Heart right ventricle (tissue), 16 donors: ENCODE data around the gene PHGDH. TPM values are rescaled to one million over a fixed set of nuclear protein-coding genes. Genes with fewer than 3 reads are reported as not detected.

Experiments
- ATAC-seq, 8 donors: fragments of 200-7000 bp; cut with Tn5 transposase; one replicate each; pipeline ENCODE4 v1.9.1; 2020; ENCODE audit warnings: mild to moderate bottlenecking in 8 of 8, moderate library complexity in 8 of 8, moderate number of reproducible peaks in 1 of 8
- DNase-seq, 2 donors: peaks; one replicate each; pipeline ENCODE4 v3.0.0-alpha.2; 2020
- H3K27ac ChIP-seq, 10 donors: fragments of 200-600 bp; sonication (generic) in 2 of 10; one replicate each; pipeline versions ENCODE4 v1.5.0 to v1.8.0; 2020 to 2022; ENCODE audit warnings: mild to moderate bottlenecking in 3 of 10
- H3K27me3 ChIP-seq, 7 donors: fragments of 200-600 bp; one replicate each; pipeline ENCODE4 v1.8.0; 2021 to 2022; ENCODE audit warnings: mild to moderate bottlenecking in 2 of 7
- H3K36me3 ChIP-seq, 9 donors: fragments of 200-600 bp; sonication (generic) in 1 of 9; one replicate each; pipeline versions ENCODE4 v1.5.0 to v1.8.0; 2020 to 2022; ENCODE audit warnings: mild to moderate bottlenecking in 2 of 9
- H3K4me1 ChIP-seq, 9 donors: fragments of 200-600 bp; sonication (generic) in 1 of 9; one replicate each; pipeline versions ENCODE4 v1.5.0 to v1.8.0; 2020 to 2022; ENCODE audit warnings: mild to moderate bottlenecking in 4 of 9
- H3K4me3 ChIP-seq, 10 donors: fragments of 200-600 bp; sonication (generic) in 2 of 10; one replicate each; pipeline versions ENCODE4 v1.5.0 to v1.8.0; 2020 to 2022; ENCODE audit warnings: mild to moderate bottlenecking in 7 of 10, moderate library complexity in 2 of 10
- H3K9me3 ChIP-seq, 11 donors: fragments of 200-600 bp in 10 of 11; sonication (generic) in 2 of 11; one replicate each; pipeline versions ENCODE4 v1.5.0 to v1.8.0; 2013 to 2022; ENCODE audit warnings: mild to moderate bottlenecking in 2 of 11, control low read depth in 1 of 11, moderate library complexity in 1 of 11
- WGBS, 2 donors: extraction: QIAGEN DNeasy Blood & Tissue Kit; methylation state at CpG; one replicate each; pipeline ENCODE4 v1.1.7; 2013; ENCODE audit warnings: inconsistent platforms in 1 of 2; 5-methylcytosine and 5-hydroxymethylcytosine counted together
- intact Hi-C, 10 donors: fragments of 100-400 bp; cut with DNase I; formaldehyde crosslinking; loops; one replicate each; pipeline versions ENCODE4 v1.11.1 to v1.14.2; 2022
- polyA plus RNA-seq, 2 donors: library from polyadenylated mRNA; stranded (reverse); fragments of 200-250 nt; gene quantifications; one replicate each; pipeline ENCODE4 v1.2.3, GENCODE V29; 2013
- total RNA-seq, 10 donors: library from RNA; stranded (reverse); fragmentation: NEBNext Ultra II Directional in 3 of 10; extraction: Animal tissue kit (Norgen Biotek cat#: 25700) in 3 of 10; gene quantifications; one replicate each; pipeline versions ENCODE4 v1.2.1 to v1.2.4, GENCODE V29; 2021 to 2023
- TF ChIP-seq, protein P1 (sequence below), 9 donors: fragments of 200-600 bp; sonication (generic) in 2 of 9; IDR thresholded peaks; one replicate each; pipeline versions ENCODE4 v1.5.0 to v1.8.0; 2021 to 2022; ENCODE audit warnings: antibody characterized with exemption in 9 of 9, mild to moderate bottlenecking in 5 of 9, moderate library complexity in 1 of 9
- donor health status: Arrhythmogenic right ventricular cardiomyopathy.
- donor health status: ischemic (EF 13 %, LVEDD 7.1; RV severe dilation, severe dysfunction).
- donor health status: healthy with polysubstance abuse.
- donor health status: DM: no; HTN: yes; CAD: no.
- donor health status: DM: no; HTN: no; CAD: no.
- donor health status: ischemic (EF 25% LVEDD 6.9; RV normal size, moderate dysfunction).
- donor health status: ischemic (EF 25% LVEDD 5.7; RV mildly dilated, moderate dysfunction).
- donor health status: healthy.
- donor health status: DM: yes; HTN: yes; CAD: no.
- donor health status: Ischemic cardiomyopathy.
- donor health status: ischemic (EF 35%, LVEDD 5.7; RV mildly dilated, moderate dysfunction).
- donor health status: nonischemic (EF 11% LVEDD 7.7; RV severe dilation, severe dysfunction).
- donor health status: DM: yes; HTN: yes; CAD: no.
- donor health status: PGD.
- donor health status: ischemic (EF 29% LVEDD 5.4; RV normal size, mild dysfunction).
- donor health status: nonischemic (EF 23%, LVEDD 6.1; RV moderate dilation, normal function).

Gene PHGDH
- total and polyA plus RNA-seq, 12 donors = 3.8 to 23.4 (median 5.0) TPM

DNA sequence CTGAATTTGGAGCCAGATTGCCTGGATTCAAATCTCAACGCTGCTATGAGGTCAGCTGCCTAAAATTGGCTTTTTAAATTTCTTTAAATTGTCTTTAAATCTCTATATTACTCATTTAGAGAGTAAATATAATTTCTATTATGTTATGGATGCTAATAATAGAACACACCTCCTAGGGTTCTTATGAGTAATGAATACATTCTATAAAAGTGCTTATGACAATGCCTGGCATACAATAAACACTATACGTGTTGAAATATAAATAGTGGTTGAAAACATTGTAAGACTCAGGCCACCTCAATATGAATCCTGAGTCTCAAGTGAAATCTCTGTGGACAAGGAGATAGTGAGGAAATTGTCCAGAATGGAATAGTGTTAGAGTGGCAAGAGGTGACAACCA is 31.0 kb upstream of the PHGDH start:
- Histone ChIP-seq H3K27me3 (no peaks in the 10 kb centered on the region), H3K4me3 (no peak overlapping the region), H3K27ac (no peak overlapping the region), H3K9me3 (no peaks in the 10 kb centered on the region), H3K36me3 (no peaks in the 10 kb centered on the region), H3K4me1 (peaks cover 0 to 4% (median 0%) of the 10 kb centered on the region in 9 donors)
- DNase-seq (no peak), ATAC-seq (no peak)
- TF ChIP-seq, protein P1, sequence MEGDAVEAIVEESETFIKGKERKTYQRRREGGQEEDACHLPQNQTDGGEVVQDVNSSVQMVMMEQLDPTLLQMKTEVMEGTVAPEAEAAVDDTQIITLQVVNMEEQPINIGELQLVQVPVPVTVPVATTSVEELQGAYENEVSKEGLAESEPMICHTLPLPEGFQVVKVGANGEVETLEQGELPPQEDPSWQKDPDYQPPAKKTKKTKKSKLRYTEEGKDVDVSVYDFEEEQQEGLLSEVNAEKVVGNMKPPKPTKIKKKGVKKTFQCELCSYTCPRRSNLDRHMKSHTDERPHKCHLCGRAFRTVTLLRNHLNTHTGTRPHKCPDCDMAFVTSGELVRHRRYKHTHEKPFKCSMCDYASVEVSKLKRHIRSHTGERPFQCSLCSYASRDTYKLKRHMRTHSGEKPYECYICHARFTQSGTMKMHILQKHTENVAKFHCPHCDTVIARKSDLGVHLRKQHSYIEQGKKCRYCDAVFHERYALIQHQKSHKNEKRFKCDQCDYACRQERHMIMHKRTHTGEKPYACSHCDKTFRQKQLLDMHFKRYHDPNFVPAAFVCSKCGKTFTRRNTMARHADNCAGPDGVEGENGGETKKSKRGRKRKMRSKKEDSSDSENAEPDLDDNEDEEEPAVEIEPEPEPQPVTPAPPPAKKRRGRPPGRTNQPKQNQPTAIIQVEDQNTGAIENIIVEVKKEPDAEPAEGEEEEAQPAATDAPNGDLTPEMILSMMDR (IDR thresholded peaks at IDR 0.05) = no peak
- 71 to 75% methylated on average over 2 of the region's 2 CpGs for WGBS, 2 donors
- intact Hi-C loops = no loop called here

DNA sequence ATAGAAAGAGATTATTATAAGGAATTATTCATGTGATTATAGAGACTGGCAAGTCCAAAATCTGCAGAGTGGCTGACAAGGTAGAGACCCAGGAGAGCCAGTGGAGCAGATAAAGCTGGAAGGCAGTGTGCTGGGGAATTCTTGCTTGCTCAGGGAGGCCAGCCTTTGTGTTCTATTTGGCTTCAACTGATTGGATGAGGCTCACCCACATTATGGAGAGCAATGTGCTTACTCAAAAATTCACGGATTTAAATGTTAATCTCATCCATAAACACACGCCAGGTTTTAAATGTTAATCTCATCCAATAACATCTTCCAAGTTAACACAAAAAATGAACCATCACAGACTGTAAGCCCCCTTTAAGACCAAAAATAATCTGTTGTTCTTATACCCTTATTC is 30.2 kb upstream of the PHGDH start:
- Histone ChIP-seq H3K4me1 (no peaks in the 10 kb centered on the region), H3K27me3 (no peaks in the 10 kb centered on the region), H3K36me3 (no peaks in the 10 kb centered on the region), H3K9me3 (no peaks in the 10 kb centered on the region), H3K4me3 (no peak overlapping the region), H3K27ac (no peak overlapping the region)
- DNase-seq (no peak), ATAC-seq (no peak)
- WGBS, 2 donors = 87 to 93% methylated on average over 2 of the region's 2 CpGs
- TF ChIP-seq, protein P1 (IDR thresholded peaks at IDR 0.05) = no peak
- intact Hi-C loops = no loop called here

DNA sequence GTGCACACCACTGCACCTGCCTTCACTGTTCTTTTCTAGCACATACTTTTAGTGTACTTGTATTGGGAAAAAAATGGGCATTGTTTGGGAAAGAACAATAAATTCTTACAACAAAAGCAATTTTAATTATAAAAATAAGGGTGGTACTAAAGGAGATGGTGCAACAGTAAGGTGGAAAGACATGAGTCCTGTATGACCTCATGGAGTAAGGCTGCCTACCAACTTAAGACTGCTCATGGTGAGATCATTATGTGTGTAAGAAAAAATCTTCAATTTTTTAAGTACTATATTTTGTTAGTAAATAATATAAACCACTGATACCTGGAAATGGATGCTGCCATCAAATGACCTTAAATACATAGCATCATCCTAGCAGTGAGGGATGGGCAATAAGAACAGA is 29.6 kb upstream of the PHGDH start:
- no peaks in the 10 kb centered on the region for H3K36me3 ChIP-seq
- ATAC-seq (no peak), DNase-seq (no peak)
- H3K4me3 ChIP-seq = no peak overlapping the region
- H3K4me1 ChIP-seq = no peaks in the 10 kb centered on the region
- H3K9me3 ChIP-seq = no peaks in the 10 kb centered on the region
- no peaks in the 10 kb centered on the region for H3K27me3 ChIP-seq
- TF ChIP-seq, protein P1 (IDR thresholded peaks at IDR 0.05) = no peak
- intact Hi-C loops = no loop called here
- no peak overlapping the region for H3K27ac ChIP-seq

DNA sequence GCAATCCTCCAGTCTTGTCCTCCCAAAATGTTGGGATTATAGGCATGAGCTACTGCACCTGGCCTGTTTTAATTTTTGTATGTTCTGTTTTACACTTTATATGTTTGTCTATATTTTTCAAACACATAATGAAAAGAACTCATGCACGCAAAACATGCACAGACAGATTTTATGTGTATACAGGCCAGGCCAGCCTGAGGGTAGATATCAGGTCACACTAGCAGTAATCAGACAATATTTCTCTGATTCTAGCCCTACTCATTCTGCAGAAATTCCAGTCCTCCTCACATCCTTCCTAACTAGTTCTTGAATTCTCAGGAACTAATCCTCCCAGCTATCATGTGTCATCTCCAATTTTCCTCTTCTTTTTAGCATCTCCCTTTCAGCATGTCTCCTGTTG is 27.8 kb upstream of the PHGDH start:
- no peaks in the 10 kb centered on the region for H3K4me1 ChIP-seq
- no peaks in the 10 kb centered on the region for H3K36me3 ChIP-seq
- 90% methylated on average over 1 of the region's 1 CpG for WGBS, 2 donors
- ATAC-seq (no peak), DNase-seq (no peak)
- intact Hi-C loops = no loop called here
- H3K4me3 ChIP-seq = no peak overlapping the region
- H3K9me3 ChIP-seq = no peaks in the 10 kb centered on the region
- TF ChIP-seq, protein P1 (IDR thresholded peaks at IDR 0.05) = no peak
- no peaks in the 10 kb centered on the region for H3K27me3 ChIP-seq
- no peak overlapping the region for H3K27ac ChIP-seq

DNA sequence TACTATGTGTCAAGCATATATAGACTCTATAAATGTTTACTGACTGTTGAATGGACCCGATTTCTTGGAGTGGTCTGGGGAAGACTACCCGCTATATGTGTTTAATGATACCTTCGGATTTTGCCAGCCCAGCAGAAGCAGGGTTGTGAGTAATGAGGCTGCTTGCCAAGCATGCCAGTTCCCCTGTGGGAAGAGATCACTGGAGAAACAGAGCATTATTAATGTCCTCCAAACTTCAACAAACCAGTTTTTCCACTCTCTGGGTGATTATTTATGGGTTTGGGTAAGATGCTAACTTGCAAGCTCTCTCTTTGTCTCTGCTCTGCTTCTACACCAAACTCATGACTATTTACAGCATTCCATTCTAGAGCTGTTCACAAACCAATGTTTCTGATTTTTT is 25.1 kb upstream of the PHGDH start:
- peaks cover 0 to 4% (median 0%) of the 10 kb centered on the region in 11 donors for H3K9me3 ChIP-seq
- no peak overlapping the region for H3K27ac ChIP-seq
- H3K4me3 ChIP-seq = no peak overlapping the region
- 85 to 95% methylated on average over 3 of the region's 3 CpGs for WGBS, 2 donors
- H3K36me3 ChIP-seq = no peaks in the 10 kb centered on the region
- no peaks in the 10 kb centered on the region for H3K4me1 ChIP-seq
- no peaks in the 10 kb centered on the region for H3K27me3 ChIP-seq
- intact Hi-C loops = no loop called here
- ATAC-seq = no peak
- TF ChIP-seq, protein P1 (IDR thresholded peaks at IDR 0.05) = no peak
- DNase-seq = no peak
